GM12891 (cell line): ENCODE measurements around the gene ATAD3A.

ENCODE experiments used
- POLR2A ChIP-seq: IDR thresholded peaks from 2 replicates; pipeline ENCODE4 v1.6.1; 2011; ENCODE audit warnings: low read depth, low read length, control low read depth
- POLR2AphosphoS5 ChIP-seq: IDR thresholded peaks from 2 replicates; pipeline ENCODE4 v1.6.1; 2011; ENCODE audit warnings: low read depth, low read length, control low read depth
- POU2F2 ChIP-seq: IDR thresholded peaks from 2 replicates; pipeline ENCODE4 v1.6.1; 2011; ENCODE audit warnings: low read depth, mild to moderate bottlenecking, control low read depth, low read length, moderate library complexity
- SPI1 ChIP-seq: IDR thresholded peaks from 2 replicates; pipeline ENCODE4 v1.6.1; 2011; ENCODE audit warnings: low read depth, low read length, control low read depth
- TAF1 ChIP-seq: IDR thresholded peaks from 2 replicates; pipeline ENCODE4 v1.6.1; 2011; ENCODE audit warnings: low read depth, low read length, control low read depth

DNA sequence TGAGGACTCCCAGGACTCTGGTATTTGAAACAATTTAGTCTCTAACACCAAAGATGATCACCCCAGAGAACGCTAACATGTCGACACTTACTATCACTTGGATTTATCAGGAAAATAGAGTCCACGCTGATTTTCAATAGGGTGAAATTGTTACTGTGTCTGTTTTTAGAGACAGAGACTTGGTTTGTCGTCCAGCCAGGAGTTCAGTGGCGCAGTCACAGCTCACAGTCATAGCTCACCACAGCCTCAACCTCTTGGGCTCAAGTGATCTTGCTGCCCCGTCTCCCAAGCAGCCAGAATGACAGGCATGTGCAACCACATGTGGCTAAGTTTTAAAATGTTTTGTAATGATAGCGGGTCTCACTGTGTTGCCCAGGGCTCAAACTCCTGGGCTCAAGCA is 57.4 kb downstream of the ATAD3A start:
- TF ChIP-seq POLR2AphosphoS5 (no peak), POLR2A (no peak), TAF1 (no peak), POU2F2 (no peak), SPI1 (no peak)
